H9 (cell line): ENCODE measurements around the gene UPK2. TPM values are rescaled to one million over a fixed set of nuclear protein-coding genes. Genes with fewer than 3 reads are reported as not detected.

Source experiments
- DNase-seq: peaks from one replicate; pipeline ENCODE4 v3.0.0-alpha.2; 2017
- H2AFZ ChIP-seq: one replicate; pipeline ENCODE4 v1.6.1; 2013; ENCODE audit warnings: mild to moderate bottlenecking, low read length, control low read depth, moderate library complexity
- H2AK5ac ChIP-seq: 2 replicates; pipeline ENCODE4 v1.6.1; 2013; ENCODE audit warnings: low read length, control low read depth, mixed read lengths; ENCODE audit not compliant: insufficient read length
- H2BK120ac ChIP-seq: one replicate; pipeline ENCODE4 v1.6.1; 2013; ENCODE audit warnings: low read depth, mild to moderate bottlenecking, low read length, control low read depth, inconsistent platforms; ENCODE audit not compliant: poor library complexity, severe bottlenecking
- H2BK12ac ChIP-seq: 2 replicates; pipeline ENCODE4 v1.6.1; 2013; ENCODE audit warnings: low read length, control low read depth, mixed read lengths, low read depth; ENCODE audit not compliant: insufficient read length
- H2BK15ac ChIP-seq: 2 replicates; pipeline ENCODE4 v1.6.1; 2013; ENCODE audit warnings: low read depth, low read length, control low read depth
- H2BK20ac ChIP-seq: one replicate; pipeline ENCODE4 v1.6.1; 2013; ENCODE audit warnings: low read depth, mild to moderate bottlenecking, low read length, control low read depth, inconsistent platforms; ENCODE audit not compliant: poor library complexity, severe bottlenecking
- H2BK5ac ChIP-seq: 2 replicates; pipeline ENCODE4 v1.6.1; 2013; ENCODE audit warnings: low read length, control low read depth, mixed read lengths; ENCODE audit not compliant: insufficient read length
- H3K14ac ChIP-seq: 2 replicates; pipeline ENCODE4 v1.6.1; 2013; ENCODE audit warnings: low read length, control low read depth; ENCODE audit not compliant: insufficient read depth
- H3K18ac ChIP-seq: 2 replicates; pipeline ENCODE4 v1.6.1; 2013; ENCODE audit warnings: low read depth, mild to moderate bottlenecking, mixed read lengths, low read length, control low read depth; ENCODE audit not compliant: insufficient read length
- H3K23ac ChIP-seq: 2 replicates; pipeline ENCODE4 v1.6.1; 2013; ENCODE audit warnings: low read length, control low read depth, mixed read lengths, low read depth; ENCODE audit not compliant: insufficient read length
- H3K23me2 ChIP-seq: 2 replicates; pipeline ENCODE4 v1.6.1; 2013; ENCODE audit warnings: low read depth, mild to moderate bottlenecking, mixed read lengths, low read length, control low read depth; ENCODE audit not compliant: insufficient read length, poor library complexity, severe bottlenecking
- H3K27ac ChIP-seq: 2 replicates; pipeline ENCODE4 v1.5.1; 2013; ENCODE audit warnings: low read length, control low read depth, mixed read lengths, low read depth; ENCODE audit not compliant: insufficient read length
- H3K27me3 ChIP-seq: 2 replicates; pipeline ENCODE4 v1.6.1; 2013; ENCODE audit warnings: low read length, control low read depth, inconsistent platforms; ENCODE audit not compliant: insufficient read depth
- H3K4ac ChIP-seq: 2 replicates; pipeline ENCODE4 v1.6.1; 2013; ENCODE audit warnings: low read depth, mild to moderate bottlenecking, control low read depth, inconsistent platforms, low read length, moderate library complexity
- H3K4me1 ChIP-seq: 2 replicates; pipeline ENCODE4 v1.6.1; 2013; ENCODE audit warnings: low read length, control low read depth, inconsistent platforms; ENCODE audit not compliant: insufficient read depth
- H3K4me2 ChIP-seq: 2 replicates; pipeline ENCODE4 v1.6.1; 2013; ENCODE audit warnings: low read length, control low read depth, mixed read lengths; ENCODE audit not compliant: insufficient read length, insufficient read depth
- H3K56ac ChIP-seq: 2 replicates; pipeline ENCODE4 v1.6.1; 2013; ENCODE audit warnings: low read depth, mild to moderate bottlenecking, mixed read lengths, low read length, control low read depth; ENCODE audit not compliant: insufficient read length
- H3K79me1 ChIP-seq: 2 replicates; pipeline ENCODE4 v1.6.1; 2013; ENCODE audit warnings: low read depth, mild to moderate bottlenecking, moderate library complexity, low read length, control low read depth, inconsistent platforms; ENCODE audit not compliant: insufficient read depth, poor library complexity, severe bottlenecking
- H3K79me2 ChIP-seq: 2 replicates; pipeline ENCODE4 v1.6.1; 2013; ENCODE audit warnings: low read length, control low read depth, inconsistent platforms; ENCODE audit not compliant: insufficient read depth
- H3K9ac ChIP-seq: 2 replicates; pipeline ENCODE4 v1.6.1; 2013; ENCODE audit warnings: low read length, control low read depth, mixed read lengths; ENCODE audit not compliant: insufficient read length; ENCODE audit errors: extremely low read depth
- H3K9me3 ChIP-seq: one replicate; pipeline ENCODE4 v1.6.1; 2013; ENCODE audit warnings: low read depth, low read length, inconsistent platforms; ENCODE audit not compliant: control insufficient read depth
- H3T11ph ChIP-seq: one replicate; pipeline ENCODE4 v1.6.1; 2013; ENCODE audit warnings: mild to moderate bottlenecking, low read length, control low read depth, inconsistent platforms
- H4K20me1 ChIP-seq: one replicate; pipeline ENCODE4 v1.6.1; 2013; ENCODE audit not compliant: control insufficient read depth, insufficient read length, insufficient read depth
- H4K5ac ChIP-seq: 2 replicates; pipeline ENCODE4 v1.6.1; 2013; ENCODE audit warnings: low read depth, mild to moderate bottlenecking, mixed read lengths, low read length, control low read depth; ENCODE audit not compliant: insufficient read length
- H4K8ac ChIP-seq: replicated peaks from 2 replicates; pipeline ENCODE4 v1.6.1; 2013; ENCODE audit warnings: low read length, control low read depth, mixed read lengths, low read depth; ENCODE audit not compliant: insufficient read length
- H4K91ac ChIP-seq: 2 replicates; pipeline ENCODE4 v1.6.1; 2013; ENCODE audit warnings: low read depth, mild to moderate bottlenecking, moderate library complexity, mixed read lengths, low read length, control low read depth; ENCODE audit not compliant: insufficient read length
- H3K27ac Mint-ChIP-seq, 3 experiments: 2 replicates in 2 of 3; 3 replicates in 1 of 3; pipeline ENCODE4 v1.8.0; 2020 to 2021; ENCODE audit warnings: mixed read lengths in 3 of 3, mild to moderate bottlenecking in 1 of 3, moderate library complexity in 1 of 3
- H3K27me3 Mint-ChIP-seq: 2 replicates; pipeline ENCODE4 v1.8.0; 2021; ENCODE audit warnings: low read depth, mild to moderate bottlenecking, moderate library complexity, mixed read lengths
- H3K36me3 Mint-ChIP-seq, 3 experiments: 2 replicates in 2 of 3; 3 replicates in 1 of 3; pipeline ENCODE4 v1.8.0; 2020 to 2021; ENCODE audit warnings: low read depth in 3 of 3, mixed read lengths in 3 of 3; ENCODE audit not compliant: insufficient read depth in 1 of 3
- H3K4me1 Mint-ChIP-seq, 2 experiments: 2 replicates each; pipeline ENCODE4 v1.8.0; 2020; ENCODE audit warnings: mixed read lengths in 2 of 2
- H3K4me3 Mint-ChIP-seq, 2 experiments: 2 replicates in 1 of 2; 3 replicates in 1 of 2; pipeline ENCODE4 v1.8.0; 2020 to 2021; ENCODE audit warnings: mild to moderate bottlenecking in 2 of 2, mixed read lengths in 2 of 2, moderate library complexity in 1 of 2
- H3K9me3 Mint-ChIP-seq, 2 experiments: 2 replicates in 1 of 2; 3 replicates in 1 of 2; pipeline ENCODE4 v1.8.0; 2020; ENCODE audit warnings: mild to moderate bottlenecking in 2 of 2, mixed read lengths in 2 of 2, moderate library complexity in 1 of 2
- CTCF ChIP-seq: fragments of 200-600 bp; sonication (generic); conservative IDR thresholded peaks from 3 replicates; pipeline ENCODE4 v1.8.0; 2021; ENCODE audit warnings: antibody characterized with exemption, mild to moderate bottlenecking
- WGBS: extraction: QIAGEN DNeasy Blood & Tissue Kit; methylation state at CpG from one replicate; pipeline ENCODE4 v1.1.7; 2013; ENCODE audit warnings: missing lambda C conversion rate, low lambda C conversion rate, mixed read lengths; ENCODE audit not compliant: insufficient read length; ENCODE audit errors: extremely low coverage; 5-methylcytosine and 5-hydroxymethylcytosine counted together
- total RNA-seq: library from RNA; stranded (reverse); gene quantifications from 2 replicates; pipeline ENCODE4 v1.2.1, GENCODE V29; 2021

Gene UPK2
- total RNA-seq, 1 experiment from 2014 or later: 0.33 TPM

GRCh38 chr11:118957968-118958367 is 1.9 kb downstream of the UPK2 start:
- Histone ChIP-seq H2AK5ac (no peak overlapping the region), H3K9ac (no peak overlapping the region), H4K91ac (no peak overlapping the region), H3K56ac (no peak overlapping the region), H3K79me1 (no peaks in the 10 kb centered on the region), H3T11ph (no peak overlapping the region), H3K23ac (no peak overlapping the region), H3K23me2 (no peaks in the 10 kb centered on the region), H3K27me3 (no peaks in the 10 kb centered on the region), H3K18ac (no peak overlapping the region), H2AFZ (no peak overlapping the region), H2BK120ac (no peak overlapping the region), H4K5ac (no peak overlapping the region), H4K20me1 (no peaks in the 10 kb centered on the region), H2BK15ac (no peak overlapping the region), H2BK5ac (no peak overlapping the region), H3K4me1 (no peaks in the 10 kb centered on the region), H3K4me2 (no peak overlapping the region), H2BK12ac (no peak overlapping the region), H3K4ac (no peak overlapping the region), H3K9me3 (no peaks in the 10 kb centered on the region), H3K79me2 (no peaks in the 10 kb centered on the region), H2BK20ac (no peak overlapping the region), H4K8ac (no peak overlapping the region), H3K14ac (no peak overlapping the region), H3K27ac (no peak overlapping the region)
- peaks cover 27% of the 10 kb centered on the region for H3K27me3 Mint-ChIP-seq
- no peaks in the 10 kb centered on the region for H3K36me3 Mint-ChIP-seq
- H3K9me3 Mint-ChIP-seq: no peaks in the 10 kb centered on the region
- no peak overlapping the region for H3K27ac Mint-ChIP-seq
- no peak for TF ChIP-seq CTCF
- no peak overlapping the region for H3K4me3 Mint-ChIP-seq
- peaks cover 12 to 17% of the 10 kb centered on the region in 2 experiments for H3K4me1 Mint-ChIP-seq
- DNase-seq: no peak
- WGBS: no CpG with 5 or more reads among the region's 8 CpGs
